ENCODE measurements around the gene PDGFRB.

Gene PDGFRB

DNA sequence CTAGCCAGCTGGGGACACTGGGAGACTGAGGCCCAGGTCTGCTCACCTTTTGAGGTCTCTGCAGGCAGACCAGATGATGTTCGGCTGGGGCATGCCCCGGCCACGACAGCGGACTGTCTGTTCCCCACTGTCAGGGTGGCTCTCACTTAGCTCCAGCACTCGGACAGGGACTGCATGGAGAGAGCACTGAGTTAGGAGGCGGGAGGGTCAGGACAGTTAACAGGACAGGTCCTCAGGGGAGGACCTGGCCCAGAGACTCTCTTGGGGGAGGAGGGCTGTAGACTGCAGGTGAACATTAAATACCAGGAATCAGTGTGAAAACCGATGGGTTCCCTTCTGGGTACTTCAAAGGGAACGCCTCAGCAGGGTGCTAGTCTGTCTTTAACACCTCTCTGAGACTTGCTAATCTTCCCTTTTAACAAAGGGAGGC lies 25.1 kb downstream of the PDGFRB start:
- Histone ChIP-seq H3K4me3 (ENCODE audit: low read length) (no peak overlapping the region), H3K27ac (ENCODE audit: low read length) (no peak overlapping the region), H3K79me2 (ENCODE audit: low read length) (no peaks in the 10 kb centered on the region), H3K4me1 (ENCODE audit: low read length) (no peaks in the 10 kb centered on the region), H4K20me1 (ENCODE audit: insufficient read depth, low read length) (no peaks in the 10 kb centered on the region), H3K4me2 (ENCODE audit: low read length) (no peak overlapping the region), H3K27me3 (ENCODE audit: low read depth, low read length) (no peaks in the 10 kb centered on the region), H3K36me3 (replicated peaks; ENCODE audit: low read depth, low read length) (no peaks in the 10 kb centered on the region), H2AFZ (ENCODE audit: low read depth, low read length) (0 out of 2 replicates have a peak overlapping the region, but pooled peaks have one; percentile 74), H3K9ac (ENCODE audit: low read length) (no peak overlapping the region), H3K9me3 (ENCODE audit: insufficient read depth, low read length) (no peaks in the 10 kb centered on the region)
- no peak for TF ChIP-seq EZH2phosphoT487 (IDR thresholded peaks at IDR 0.05; ENCODE audit: low read depth)
- TF ChIP-seq, protein P1, sequence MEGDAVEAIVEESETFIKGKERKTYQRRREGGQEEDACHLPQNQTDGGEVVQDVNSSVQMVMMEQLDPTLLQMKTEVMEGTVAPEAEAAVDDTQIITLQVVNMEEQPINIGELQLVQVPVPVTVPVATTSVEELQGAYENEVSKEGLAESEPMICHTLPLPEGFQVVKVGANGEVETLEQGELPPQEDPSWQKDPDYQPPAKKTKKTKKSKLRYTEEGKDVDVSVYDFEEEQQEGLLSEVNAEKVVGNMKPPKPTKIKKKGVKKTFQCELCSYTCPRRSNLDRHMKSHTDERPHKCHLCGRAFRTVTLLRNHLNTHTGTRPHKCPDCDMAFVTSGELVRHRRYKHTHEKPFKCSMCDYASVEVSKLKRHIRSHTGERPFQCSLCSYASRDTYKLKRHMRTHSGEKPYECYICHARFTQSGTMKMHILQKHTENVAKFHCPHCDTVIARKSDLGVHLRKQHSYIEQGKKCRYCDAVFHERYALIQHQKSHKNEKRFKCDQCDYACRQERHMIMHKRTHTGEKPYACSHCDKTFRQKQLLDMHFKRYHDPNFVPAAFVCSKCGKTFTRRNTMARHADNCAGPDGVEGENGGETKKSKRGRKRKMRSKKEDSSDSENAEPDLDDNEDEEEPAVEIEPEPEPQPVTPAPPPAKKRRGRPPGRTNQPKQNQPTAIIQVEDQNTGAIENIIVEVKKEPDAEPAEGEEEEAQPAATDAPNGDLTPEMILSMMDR (IDR thresholded peaks at IDR 0.05; ENCODE audit: low read depth, low read length) = no peak

DNA sequence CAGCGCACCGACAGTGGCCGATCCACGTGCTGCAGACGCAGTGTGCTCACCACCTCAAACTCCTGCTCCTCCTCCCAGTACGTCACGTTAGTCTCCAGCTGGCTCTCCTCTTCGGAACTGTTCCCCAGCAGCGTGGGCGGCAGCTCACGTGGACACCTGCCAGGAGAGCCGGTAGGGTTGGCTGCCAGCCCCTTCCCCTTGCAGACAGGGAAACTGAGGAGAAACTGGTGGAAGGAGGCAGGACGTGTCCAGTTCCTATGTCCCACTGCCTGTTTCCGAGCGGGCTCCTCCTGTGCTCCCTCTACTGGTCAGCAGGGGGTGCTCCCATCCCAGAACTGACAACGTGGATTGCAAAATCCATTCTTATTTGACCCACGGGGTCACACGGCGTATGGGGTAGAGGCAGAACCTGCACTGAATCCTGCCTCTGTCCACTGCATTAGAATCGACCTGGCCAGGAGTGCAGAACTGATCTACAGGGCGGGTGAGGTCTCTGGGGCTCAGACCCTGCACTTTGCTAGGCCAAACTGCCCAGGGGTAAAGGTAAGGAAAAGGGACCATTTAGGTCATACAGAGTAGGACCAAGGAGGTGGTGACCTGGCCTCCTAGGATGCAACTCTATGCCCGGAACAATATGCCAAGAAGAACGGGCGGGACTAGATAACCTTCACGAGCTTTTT lies 25.7 kb downstream of the PDGFRB start:
- Histone ChIP-seq H3K4me2 (ENCODE audit: low read length) (peak overlapping the region; percentile 78), H3K9me3 (ENCODE audit: insufficient read depth, low read length) (no peaks in the 10 kb centered on the region), H2AFZ (ENCODE audit: low read depth, low read length) (peak overlapping the region; percentile 74), H3K4me3 (ENCODE audit: low read length) (peak overlapping the region; percentile 69), H3K4me1 (ENCODE audit: low read length) (no peaks in the 10 kb centered on the region), H3K27me3 (ENCODE audit: low read depth, low read length) (no peaks in the 10 kb centered on the region), H3K9ac (ENCODE audit: low read length) (no peak overlapping the region), H4K20me1 (ENCODE audit: insufficient read depth, low read length) (no peaks in the 10 kb centered on the region), H3K27ac (ENCODE audit: low read length) (no peak overlapping the region), H3K79me2 (ENCODE audit: low read length) (no peaks in the 10 kb centered on the region), H3K36me3 (replicated peaks; ENCODE audit: low read depth, low read length) (no peaks in the 10 kb centered on the region)
- TF ChIP-seq EZH2phosphoT487 (IDR thresholded peaks at IDR 0.05; ENCODE audit: low read depth) = no peak
- TF ChIP-seq, protein P1 (IDR thresholded peaks at IDR 0.05; ENCODE audit: low read depth, low read length) = peak; percentile 80

DNA sequence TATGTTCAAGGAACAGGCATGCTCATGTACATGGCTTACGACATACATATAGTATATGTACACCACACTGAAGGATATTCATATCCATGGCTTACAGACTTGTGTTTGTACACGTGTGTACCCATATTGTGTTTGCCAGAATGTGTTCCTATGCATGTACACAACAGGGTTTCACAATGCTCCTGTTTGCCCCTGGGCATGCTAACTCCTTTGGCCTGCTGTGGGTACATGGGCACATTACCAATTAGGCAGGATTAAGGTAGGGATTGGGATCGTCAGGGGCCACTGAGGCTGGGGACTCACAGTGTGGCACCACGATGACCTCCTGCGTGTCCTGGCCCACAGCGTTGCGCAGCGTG lies 26.2 kb downstream of the PDGFRB start:
- H3K36me3 ChIP-seq (replicated peaks; ENCODE audit: low read depth, low read length) = no peaks in the 10 kb centered on the region
- no peaks in the 10 kb centered on the region for H3K9me3 ChIP-seq (ENCODE audit: insufficient read depth, low read length)
- H3K27me3 ChIP-seq (ENCODE audit: low read depth, low read length) = no peaks in the 10 kb centered on the region
- H3K4me1 ChIP-seq (ENCODE audit: low read length) = no peaks in the 10 kb centered on the region
- peak overlapping the region; percentile 69 for H3K4me3 ChIP-seq (ENCODE audit: low read length)
- H3K9ac ChIP-seq (ENCODE audit: low read length) = no peak overlapping the region
- H4K20me1 ChIP-seq (ENCODE audit: insufficient read depth, low read length) = no peaks in the 10 kb centered on the region
- H2AFZ ChIP-seq (ENCODE audit: low read depth, low read length) = no peak overlapping the region
- H3K27ac ChIP-seq (ENCODE audit: low read length) = no peak overlapping the region
- peak overlapping the region; percentile 78 for H3K4me2 ChIP-seq (ENCODE audit: low read length)
- TF ChIP-seq EZH2phosphoT487 (IDR thresholded peaks at IDR 0.05; ENCODE audit: low read depth) = no peak
- TF ChIP-seq, protein P1 (IDR thresholded peaks at IDR 0.05; ENCODE audit: low read depth, low read length) = no peak
- no peaks in the 10 kb centered on the region for H3K79me2 ChIP-seq (ENCODE audit: low read length)

DNA sequence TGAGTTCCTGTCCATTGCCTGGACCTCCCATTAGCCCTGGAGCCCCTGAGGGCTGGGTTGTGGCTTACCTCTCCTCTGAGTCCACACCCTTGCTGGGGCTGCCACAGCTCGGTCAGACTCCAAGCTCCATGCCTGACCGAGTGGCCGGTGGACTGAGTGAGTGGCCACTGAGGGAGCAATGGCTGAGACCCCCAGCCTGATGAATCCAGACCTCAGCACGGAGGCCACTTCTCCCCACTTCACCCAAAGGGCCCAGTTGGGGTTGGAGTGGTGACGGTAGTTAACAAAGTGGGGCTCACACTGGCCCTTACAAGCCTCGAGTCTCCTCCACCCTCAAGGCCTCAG lies 28.8 kb downstream of the PDGFRB start:
- Histone ChIP-seq H3K9me3 (ENCODE audit: insufficient read depth, low read length) (no peaks in the 10 kb centered on the region), H3K27ac (ENCODE audit: low read length) (no peak overlapping the region), H2AFZ (ENCODE audit: low read depth, low read length) (no peak overlapping the region), H3K79me2 (ENCODE audit: low read length) (no peaks in the 10 kb centered on the region), H3K9ac (ENCODE audit: low read length) (no peak overlapping the region), H3K36me3 (replicated peaks; ENCODE audit: low read depth, low read length) (no peaks in the 10 kb centered on the region), H4K20me1 (ENCODE audit: insufficient read depth, low read length) (no peaks in the 10 kb centered on the region), H3K4me2 (ENCODE audit: low read length) (no peak overlapping the region), H3K4me3 (ENCODE audit: low read length) (no peak overlapping the region), H3K4me1 (ENCODE audit: low read length) (no peaks in the 10 kb centered on the region), H3K27me3 (ENCODE audit: low read depth, low read length) (no peaks in the 10 kb centered on the region)
- TF ChIP-seq, protein P1 (IDR thresholded peaks at IDR 0.05; ENCODE audit: low read depth, low read length) = no peak
- TF ChIP-seq EZH2phosphoT487 (IDR thresholded peaks at IDR 0.05; ENCODE audit: low read depth) = no peak
